HG03060 (cell line): ENCODE results near the gene BMAL1.

Experiments used
- ATAC-seq: cut with Tn5 transposase; IDR thresholded peaks from one replicate; pipeline ENCODE4 v1.9.1; 2021; ENCODE audit warnings: low read depth, moderate number of reproducible peaks; ENCODE audit not compliant: unreplicated experiment

The BMAL1 gene

GRCh38 chr11:13260963-13261588 lies 16.5 kb upstream of the BMAL1 start:
- no peak for ATAC-seq

- ATAC-seq: no peak
These were observed 16.0 kb upstream of the BMAL1 start for GRCh38 chr11:13261591-13262061.

- no peak for ATAC-seq
These were observed 15.5 kb upstream of the BMAL1 start for GRCh38 chr11:13262096-13262495.

GRCh38 chr11:13268791-13269190 lies 8.8 kb upstream of the BMAL1 start:
- no peak for ATAC-seq

- ATAC-seq: no peak
These were observed 7.8 kb upstream of the BMAL1 start for GRCh38 chr11:13269775-13270174.

- ATAC-seq: no peak
These were observed 6.4 kb upstream of the BMAL1 start for GRCh38 chr11:13271060-13271693.

- no peak for ATAC-seq
These were observed 1.1 kb upstream of the BMAL1 start for GRCh38 chr11:13276454-13276831.

GRCh38 chr11:13276832-13277767 lies 490 bp upstream of the BMAL1 start:
- ATAC-seq: peak; percentile 88

- no peak for ATAC-seq
These were observed 1.3 kb downstream of the BMAL1 start for GRCh38 chr11:13278609-13279486.

- ATAC-seq: no peak
These were observed 1.9 kb downstream of the BMAL1 start for GRCh38 chr11:13279487-13279834.

- ATAC-seq: no peak
These were observed 2.6 kb downstream of the BMAL1 start for GRCh38 chr11:13280092-13280722.

- ATAC-seq: no peak
These were observed 3.2 kb downstream of the BMAL1 start for GRCh38 chr11:13280777-13281176.

- ATAC-seq: no peak
These were observed 6.0 kb downstream of the BMAL1 start for GRCh38 chr11:13283636-13284035.

GRCh38 chr11:13284776-13285588 lies 7.4 kb downstream of the BMAL1 start:
- ATAC-seq: no peak

- ATAC-seq: no peak
These were observed 8.8 kb downstream of the BMAL1 start for GRCh38 chr11:13286279-13286821.

- ATAC-seq: no peak
These were observed 9.4 kb downstream of the BMAL1 start for GRCh38 chr11:13287036-13287435.

- ATAC-seq: no peak
These were observed 10.1 kb downstream of the BMAL1 start for GRCh38 chr11:13287681-13288080.

GRCh38 chr11:13288375-13289029 lies 10.9 kb downstream of the BMAL1 start:
- ATAC-seq: no peak
